ENCODE results near the gene G3BP2.

DNA sequence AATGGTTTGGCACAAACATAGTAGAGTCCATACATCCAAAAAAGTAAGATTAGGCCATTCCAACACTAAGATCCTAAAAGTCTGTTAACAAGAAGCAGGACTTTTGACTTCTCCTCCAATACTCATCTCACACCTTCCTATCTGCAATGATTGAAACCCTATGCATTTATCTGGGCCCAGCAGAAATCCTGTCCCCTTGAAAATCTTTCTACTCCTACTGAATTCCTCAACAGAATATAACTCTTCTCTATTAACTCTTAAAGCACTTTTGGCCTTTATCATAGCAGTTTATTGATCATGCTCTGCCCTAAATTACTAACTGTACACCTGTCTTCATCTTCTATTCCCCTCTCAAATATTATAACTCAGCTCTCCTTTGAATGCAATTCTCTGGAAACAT is 4.6 kb downstream of the G3BP2 start:
- no peak for TF ChIP-seq POLR2A (IDR thresholded peaks at IDR 0.05)
- TF ChIP-seq, protein P1, sequence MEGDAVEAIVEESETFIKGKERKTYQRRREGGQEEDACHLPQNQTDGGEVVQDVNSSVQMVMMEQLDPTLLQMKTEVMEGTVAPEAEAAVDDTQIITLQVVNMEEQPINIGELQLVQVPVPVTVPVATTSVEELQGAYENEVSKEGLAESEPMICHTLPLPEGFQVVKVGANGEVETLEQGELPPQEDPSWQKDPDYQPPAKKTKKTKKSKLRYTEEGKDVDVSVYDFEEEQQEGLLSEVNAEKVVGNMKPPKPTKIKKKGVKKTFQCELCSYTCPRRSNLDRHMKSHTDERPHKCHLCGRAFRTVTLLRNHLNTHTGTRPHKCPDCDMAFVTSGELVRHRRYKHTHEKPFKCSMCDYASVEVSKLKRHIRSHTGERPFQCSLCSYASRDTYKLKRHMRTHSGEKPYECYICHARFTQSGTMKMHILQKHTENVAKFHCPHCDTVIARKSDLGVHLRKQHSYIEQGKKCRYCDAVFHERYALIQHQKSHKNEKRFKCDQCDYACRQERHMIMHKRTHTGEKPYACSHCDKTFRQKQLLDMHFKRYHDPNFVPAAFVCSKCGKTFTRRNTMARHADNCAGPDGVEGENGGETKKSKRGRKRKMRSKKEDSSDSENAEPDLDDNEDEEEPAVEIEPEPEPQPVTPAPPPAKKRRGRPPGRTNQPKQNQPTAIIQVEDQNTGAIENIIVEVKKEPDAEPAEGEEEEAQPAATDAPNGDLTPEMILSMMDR (IDR thresholded peaks at IDR 0.05 in 4 of 5, conservative IDR thresholded peaks at IDR 0.05 in 1 of 5) = no peak

Measured in gastrocnemius medialis (tissue), 4 donors.